Vagina (tissue), 2 donors: Measurements from ENCODE around the gene SPOPL. TPM values are rescaled to one million over a fixed set of nuclear protein-coding genes. Genes with fewer than 3 reads are reported as not detected.
"Not testable (repeated sequence)": the region's sequence is repeated elsewhere in the genome, so short reads cannot be mapped to it uniquely, and the experiment has no call there.

Source experiments
- DNase-seq, 2 donors: peaks; one replicate each; pipeline ENCODE4 v3.0.0-alpha.2; 2017; ENCODE audit errors: extremely low spot score in 2 of 2
- H3K27ac ChIP-seq: fragments of 200-600 bp; sonication (generic); one replicate; pipeline ENCODE4 v1.5.1; 2019
- H3K27me3 ChIP-seq: fragments of 200-600 bp; sonication (generic); one replicate; pipeline ENCODE4 v1.5.1; 2019
- H3K36me3 ChIP-seq, 2 donors: fragments of 200-600 bp; sonication (generic); one replicate each; pipeline ENCODE4 v1.5.1; 2017 to 2019
- H3K4me1 ChIP-seq: fragments of 200-600 bp; sonication (generic); one replicate; pipeline ENCODE4 v1.5.1; 2019
- H3K4me3 ChIP-seq, 2 donors: fragments of 200-600 bp; sonication (generic); 1 replicate in 1 of 2; 2 replicates in 1 of 2; pipeline ENCODE4 v1.5.1; 2016 to 2019
- H3K9me3 ChIP-seq: fragments of 200-600 bp; sonication (generic); one replicate; pipeline ENCODE4 v1.5.1; 2019
- POLR2A ChIP-seq, 2 donors: fragments of 450-650 bp; IDR thresholded peaks; one replicate each; pipeline ENCODE4 v1.6.1; 2017; ENCODE audit warnings: antibody characterized with exemption in 2 of 2, mild to moderate bottlenecking in 2 of 2, moderate library complexity in 2 of 2
- POLR2AphosphoS5 ChIP-seq, 2 donors: sonication (generic); formaldehyde crosslinking; IDR thresholded peaks; one replicate each; pipeline ENCODE4 v1.9.0; 2017; ENCODE audit warnings: antibody characterized with exemption in 2 of 2, mild to moderate bottlenecking in 2 of 2, low read depth in 1 of 2; ENCODE audit not compliant: insufficient read depth in 1 of 2
- intact Hi-C: fragments of 100-400 bp; cut with DNase I; formaldehyde crosslinking; loops from one replicate; pipeline ENCODE4 v1.15.1; 2023
- total RNA-seq: library from RNA; depleted of rRNA; stranded (reverse); fragments of >200 nt; gene quantifications from one replicate; pipeline ENCODE4 v1.2.3, GENCODE V29; 2016
- TF ChIP-seq, protein P1 (sequence below), 3 experiments: fragments of 450-650 bp in 2 of 3; fragments of 200-600 bp in 1 of 3; sonication (generic) in 1 of 3; IDR thresholded peaks; one replicate each; pipeline ENCODE4 v1.5.1; 2017 to 2019; ENCODE audit warnings: antibody characterized with exemption in 3 of 3, mild to moderate bottlenecking in 2 of 3, moderate library complexity in 2 of 3

The SPOPL gene
- total RNA-seq, 1 donor from 2014 or later, result 20.1 TPM

- H3K27ac ChIP-seq, result no peak overlapping the region
Measured at GRCh38 chr2:138536302-138536701, 34.7 kb downstream of the SPOPL start.

GRCh38 chr2:138536740-138537139, 35.2 kb downstream of the SPOPL start:
- Histone ChIP-seq H3K27me3 (no peaks in the 10 kb centered on the region), H3K36me3 (no peaks in the 10 kb centered on the region), H3K9me3 (no peaks in the 10 kb centered on the region), H3K4me3 (no peak overlapping the region), H3K27ac (no peak overlapping the region), H3K4me1 (peaks cover 12% of the 10 kb centered on the region)
- DNase-seq, result no peak
- TF ChIP-seq POLR2A (IDR thresholded peaks at IDR 0.05) (no peak), POLR2AphosphoS5 (IDR thresholded peaks at IDR 0.05; ENCODE audit: insufficient read depth in 1 of 2, low read depth in 1 of 2) (no peak)
- TF ChIP-seq, protein P1, sequence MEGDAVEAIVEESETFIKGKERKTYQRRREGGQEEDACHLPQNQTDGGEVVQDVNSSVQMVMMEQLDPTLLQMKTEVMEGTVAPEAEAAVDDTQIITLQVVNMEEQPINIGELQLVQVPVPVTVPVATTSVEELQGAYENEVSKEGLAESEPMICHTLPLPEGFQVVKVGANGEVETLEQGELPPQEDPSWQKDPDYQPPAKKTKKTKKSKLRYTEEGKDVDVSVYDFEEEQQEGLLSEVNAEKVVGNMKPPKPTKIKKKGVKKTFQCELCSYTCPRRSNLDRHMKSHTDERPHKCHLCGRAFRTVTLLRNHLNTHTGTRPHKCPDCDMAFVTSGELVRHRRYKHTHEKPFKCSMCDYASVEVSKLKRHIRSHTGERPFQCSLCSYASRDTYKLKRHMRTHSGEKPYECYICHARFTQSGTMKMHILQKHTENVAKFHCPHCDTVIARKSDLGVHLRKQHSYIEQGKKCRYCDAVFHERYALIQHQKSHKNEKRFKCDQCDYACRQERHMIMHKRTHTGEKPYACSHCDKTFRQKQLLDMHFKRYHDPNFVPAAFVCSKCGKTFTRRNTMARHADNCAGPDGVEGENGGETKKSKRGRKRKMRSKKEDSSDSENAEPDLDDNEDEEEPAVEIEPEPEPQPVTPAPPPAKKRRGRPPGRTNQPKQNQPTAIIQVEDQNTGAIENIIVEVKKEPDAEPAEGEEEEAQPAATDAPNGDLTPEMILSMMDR (IDR thresholded peaks at IDR 0.05), result no peak
- intact Hi-C loops, result no loop called here

More at GRCh38 chr2:138536302-138536701, 34.7 kb downstream of the SPOPL start:
- intact Hi-C loops, result no loop called here
- TF ChIP-seq POLR2A (IDR thresholded peaks at IDR 0.05) (no peak), POLR2AphosphoS5 (IDR thresholded peaks at IDR 0.05; ENCODE audit: insufficient read depth in 1 of 2, low read depth in 1 of 2) (no peak)
- TF ChIP-seq, protein P1 (IDR thresholded peaks at IDR 0.05), result no peak
- H3K36me3 ChIP-seq, result no peaks in the 10 kb centered on the region
- no peaks in the 10 kb centered on the region for H3K9me3 ChIP-seq
- H3K27me3 ChIP-seq, result no peaks in the 10 kb centered on the region
- H3K4me3 ChIP-seq, result no peak overlapping the region
- H3K4me1 ChIP-seq, result peaks cover 16% of the 10 kb centered on the region
- DNase-seq, result no peak

GRCh38 chr2:138537170-138537915, 35.8 kb downstream of the SPOPL start:
- no peak overlapping the region for H3K4me3 ChIP-seq
- peaks cover 8% of the 10 kb centered on the region for H3K4me1 ChIP-seq
- TF ChIP-seq, protein P1 (IDR thresholded peaks at IDR 0.05), result no peak
- TF ChIP-seq POLR2A (IDR thresholded peaks at IDR 0.05) (no peak), POLR2AphosphoS5 (IDR thresholded peaks at IDR 0.05; ENCODE audit: insufficient read depth in 1 of 2, low read depth in 1 of 2) (no peak)
- no peak for DNase-seq
- no peaks in the 10 kb centered on the region for H3K9me3 ChIP-seq
- H3K27ac ChIP-seq, result no peak overlapping the region
- H3K27me3 ChIP-seq, result no peaks in the 10 kb centered on the region
- intact Hi-C loops, result no loop called here
- no peaks in the 10 kb centered on the region for H3K36me3 ChIP-seq

DNA sequence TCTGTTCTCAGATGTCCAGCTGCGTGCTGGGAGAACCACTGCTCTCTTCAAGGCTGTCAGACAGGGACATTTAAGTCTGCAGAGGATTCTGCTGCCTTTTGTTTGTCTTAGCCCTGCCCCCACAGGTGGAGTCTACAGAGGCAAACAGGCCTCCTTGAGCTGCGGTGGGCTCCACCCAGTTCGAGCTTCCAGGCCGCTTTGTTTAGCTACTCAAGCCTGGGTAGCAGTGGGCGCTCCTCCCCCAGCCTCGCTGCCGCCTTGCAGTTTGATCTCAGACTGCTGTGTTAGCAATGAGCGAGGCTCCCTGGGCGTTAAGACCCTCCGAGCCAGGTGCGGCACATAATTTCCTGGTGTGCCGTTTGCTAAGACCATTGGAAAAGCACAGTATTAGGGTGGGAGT, 42.6 kb downstream of the SPOPL start:
- H3K4me1 ChIP-seq, result peaks cover 15% of the 10 kb centered on the region
- DNase-seq, H3K27me3 ChIP-seq, H3K9me3 ChIP-seq, H3K27ac ChIP-seq, H3K36me3 ChIP-seq, H3K4me3 ChIP-seq, intact Hi-C loops: not testable (repeated sequence)

DNA sequence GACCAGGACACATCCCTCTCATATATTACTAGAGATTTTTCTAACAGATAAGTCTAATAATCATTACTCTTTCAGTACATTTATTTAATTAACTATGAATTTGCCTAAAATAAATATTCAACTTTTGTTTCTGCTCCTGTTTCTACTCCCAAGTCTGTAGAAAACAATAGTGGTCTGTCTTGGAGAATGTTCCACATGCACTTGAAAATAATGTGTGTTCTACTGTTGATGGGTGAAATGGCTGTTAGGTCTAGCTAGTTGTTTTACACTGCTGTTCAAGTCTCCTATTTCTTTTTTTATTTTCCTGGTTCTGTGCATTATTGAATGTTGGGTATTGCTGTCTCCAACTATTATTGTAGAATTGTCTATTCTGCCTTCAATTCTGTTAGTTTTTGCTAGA, 47.2 kb downstream of the SPOPL start:
- no peaks in the 10 kb centered on the region for H3K27me3 ChIP-seq
- no peaks in the 10 kb centered on the region for H3K36me3 ChIP-seq
- peaks cover 15% of the 10 kb centered on the region for H3K4me1 ChIP-seq
- intact Hi-C loops, result no loop called here
- H3K4me3 ChIP-seq, result no peak overlapping the region
- TF ChIP-seq POLR2A (IDR thresholded peaks at IDR 0.05), result no peak
- no peak for TF ChIP-seq POLR2AphosphoS5 (IDR thresholded peaks at IDR 0.05; ENCODE audit: insufficient read depth in 1 of 2, low read depth in 1 of 2)
- TF ChIP-seq, protein P1 (IDR thresholded peaks at IDR 0.05), result no peak
- no peak for DNase-seq
- no peaks in the 10 kb centered on the region for H3K9me3 ChIP-seq
- H3K27ac ChIP-seq, result no peak overlapping the region
